ENCODE results near the gene GSKIP. TPM values are rescaled to one million over a fixed set of nuclear protein-coding genes. Genes with fewer than 3 reads are reported as not detected.

GSKIP gene
- polyA plus RNA-seq, 1 of the 3 experiments (the other 2 are of a cell fraction): 13.6 TPM

GRCh38 chr14:96405677-96406076, 42.4 kb downstream of the GSKIP start:
- WGBS (ENCODE audit: low lambda C conversion rate): 90% methylated on average over 1 of the region's 1 CpG
- no peak for DNase-seq
- no peak overlapping the region for H3K9ac ChIP-seq
- no peak overlapping the region for H2AFZ ChIP-seq (ENCODE audit: low read depth)
- no peaks in the 10 kb centered on the region for H3F3A ChIP-seq (replicated peaks; ENCODE audit: insufficient read depth)
- no peak overlapping the region for H3K4me3 ChIP-seq (ENCODE audit: low read depth in 2 of 2, low read length in 1 of 2)
- no peak overlapping the region for H3K27ac ChIP-seq (ENCODE audit: low read depth in 2 of 2, low read length in 1 of 2)
- H3K79me2 ChIP-seq (ENCODE audit: insufficient read depth): no peaks in the 10 kb centered on the region
- POLR2A ChIA-PET: no interaction called here
- H4K20me1 ChIP-seq (ENCODE audit: insufficient read depth): no peaks in the 10 kb centered on the region
- no peaks in the 10 kb centered on the region for H3K27me3 ChIP-seq (ENCODE audit: insufficient read depth)
- H3K36me3 ChIP-seq (replicated peaks in 1 of 2; ENCODE audit: control insufficient read depth in 1 of 2, insufficient read depth in 2 of 2, low read length in 1 of 2): no peaks in the 10 kb centered on the region
- H3K9me2 ChIP-seq: no peaks in the 10 kb centered on the region
- no peaks in the 10 kb centered on the region for H3K9me3 ChIP-seq
- no peaks in the 10 kb centered on the region for H3K4me1 ChIP-seq (ENCODE audit: control insufficient read depth in 1 of 2, insufficient read depth in 2 of 2, low read depth in 1 of 2, low read length in 1 of 2)
- TF ChIP-seq TEAD4 (IDR thresholded peaks at IDR 0.05; ENCODE audit: borderline replicate concordance, insufficient read depth) (no peak), ZBTB33 (IDR thresholded peaks at IDR 0.05; ENCODE audit: borderline replicate concordance, low read depth) (no peak), JUND (IDR thresholded peaks at IDR 0.05) (no peak), ELF1 (IDR thresholded peaks at IDR 0.05) (no peak), NRF1 (IDR thresholded peaks at IDR 0.05; ENCODE audit: low read depth, low read length) (no peak), NFIC (IDR thresholded peaks at IDR 0.05; ENCODE audit: borderline replicate concordance) (no peak), FOXJ3 (CRISPR knock-in tag; IDR thresholded peaks at IDR 0.05) (no peak), EZH2phosphoT487 (IDR thresholded peaks at IDR 0.05; ENCODE audit: borderline replicate concordance, low read depth) (no peak), IRF3 (IDR thresholded peaks at IDR 0.05; ENCODE audit: low read depth, low read length) (no peak), USF2 (IDR thresholded peaks at IDR 0.05; ENCODE audit: borderline replicate concordance, low read depth, low read length) (no peak), MXI1 (IDR thresholded peaks at IDR 0.05; ENCODE audit: low read depth, low read length) (no peak), TCF12 (IDR thresholded peaks at IDR 0.05) (no peak), EP300 (IDR thresholded peaks at IDR 0.05; ENCODE audit: borderline replicate concordance in 1 of 2, low read depth in 1 of 2, low read length in 1 of 2) (no peak), POLR2AphosphoS5 (IDR thresholded peaks at IDR 0.05; ENCODE audit: low read depth, low read length) (no peak)
- CTCF ChIA-PET: interaction anchor here (1.0 kb wide), 1 partner anchor 305 kb away, joined by 4 read pairs; no protein-coding TSS in a partner anchor
- H3K4me2 ChIP-seq: no peak overlapping the region
